ELF-1 (cell line): ENCODE data around the gene ZSWIM6.

Experiments
- DNase-seq: peaks from one replicate; pipeline ENCODE4 v3.0.0-alpha.2; 2016; ENCODE audit warnings: low read depth, low spot score

ZSWIM6 gene

GRCh38 chr5:61591859-61592258, 259.8 kb downstream of the ZSWIM6 start:
- DNase-seq, result no peak

- DNase-seq, result no peak
Observed at GRCh38 chr5:61595426-61595825, 263.4 kb downstream of the ZSWIM6 start.
